RCC 7860 (cell line): ENCODE measurements around the gene ACOX1.

Experiments used
- DNase-seq: peaks from one replicate; pipeline ENCODE4 v3.0.0-alpha.2; 2015; ENCODE audit warnings: low spot score
- FAIRE-seq: peaks from 2 replicates; lab custom pipeline; 2012; peaks lifted over from hg19 to GRCh38; lab: Jason Lieb, UNC

Gene ACOX1

GRCh38 chr17:75894049-75894733 lies 84.8 kb downstream of the ACOX1 start:
- FAIRE-seq (no peak), DNase-seq (no peak)

- FAIRE-seq: no peak
- no peak for DNase-seq
These were observed 85.5 kb downstream of the ACOX1 start for GRCh38 chr17:75893305-75894048.

- DNase-seq: no peak
- FAIRE-seq: no peak
These were observed 86.3 kb downstream of the ACOX1 start for GRCh38 chr17:75892556-75893224.

GRCh38 chr17:75891605-75892555 lies 87.1 kb downstream of the ACOX1 start:
- FAIRE-seq (no peak), DNase-seq (no peak)
